Stimulated activated CD8-positive, alpha-beta memory T cell treated with anti-CD3 and anti-CD28 coated beads, Interleukin-15, amount 100 ng/mL, for 4 hours (primary cell): Measurements from ENCODE around the gene OSBPL7.

Experiments
- DNase-seq, 2 donors: peaks; one replicate each; pipeline ENCODE4 v3.0.0-alpha.2; 2020; ENCODE audit warnings: low read depth in 2 of 2

OSBPL7 gene, protein sequence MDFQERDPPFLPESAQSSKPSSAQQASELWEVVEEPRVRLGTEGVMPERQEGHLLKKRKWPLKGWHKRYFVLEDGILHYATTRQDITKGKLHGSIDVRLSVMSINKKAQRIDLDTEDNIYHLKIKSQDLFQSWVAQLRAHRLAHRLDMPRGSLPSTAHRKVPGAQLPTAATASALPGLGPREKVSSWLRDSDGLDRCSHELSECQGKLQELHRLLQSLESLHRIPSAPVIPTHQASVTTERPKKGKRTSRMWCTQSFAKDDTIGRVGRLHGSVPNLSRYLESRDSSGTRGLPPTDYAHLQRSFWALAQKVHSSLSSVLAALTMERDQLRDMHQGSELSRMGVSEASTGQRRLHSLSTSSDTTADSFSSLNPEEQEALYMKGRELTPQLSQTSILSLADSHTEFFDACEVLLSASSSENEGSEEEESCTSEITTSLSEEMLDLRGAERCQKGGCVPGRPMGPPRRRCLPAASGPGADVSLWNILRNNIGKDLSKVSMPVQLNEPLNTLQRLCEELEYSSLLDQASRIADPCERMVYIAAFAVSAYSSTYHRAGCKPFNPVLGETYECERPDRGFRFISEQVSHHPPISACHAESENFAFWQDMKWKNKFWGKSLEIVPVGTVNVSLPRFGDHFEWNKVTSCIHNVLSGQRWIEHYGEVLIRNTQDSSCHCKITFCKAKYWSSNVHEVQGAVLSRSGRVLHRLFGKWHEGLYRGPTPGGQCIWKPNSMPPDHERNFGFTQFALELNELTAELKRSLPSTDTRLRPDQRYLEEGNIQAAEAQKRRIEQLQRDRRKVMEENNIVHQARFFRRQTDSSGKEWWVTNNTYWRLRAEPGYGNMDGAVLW

GRCh38 chr17:47821424-47822391 is at the start of gene OSBPL7:
TSS of gene OSBPL7 (minus strand) at chr17:47821794. CDS start at chr17:47820278, 1,516 bp downstream.
- DNase-seq = peak; percentile 57 to 63

DNA sequence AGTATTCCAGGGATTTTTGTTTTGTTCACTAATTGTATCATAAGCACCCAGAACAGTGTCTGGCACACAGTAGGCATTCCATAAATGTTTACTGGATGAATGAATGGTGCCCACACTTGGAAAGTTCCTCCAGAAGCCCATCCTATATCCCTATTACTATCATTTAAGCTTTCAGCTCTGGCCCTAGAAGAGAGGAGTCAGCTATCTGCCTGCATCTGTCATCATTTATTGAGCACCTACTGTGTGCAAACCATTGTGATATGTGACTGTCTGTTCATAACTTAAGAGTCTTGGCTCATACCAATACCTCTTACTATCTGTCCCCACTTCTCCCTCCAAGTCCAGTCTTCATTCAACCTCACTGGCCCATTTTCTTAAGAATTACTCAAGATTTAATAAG is 49.5 kb upstream of the OSBPL7 start:
- DNase-seq = no peak

GRCh38 chr17:47870056-47870455 is 48.5 kb upstream of the OSBPL7 start:
- no peak for DNase-seq

DNA sequence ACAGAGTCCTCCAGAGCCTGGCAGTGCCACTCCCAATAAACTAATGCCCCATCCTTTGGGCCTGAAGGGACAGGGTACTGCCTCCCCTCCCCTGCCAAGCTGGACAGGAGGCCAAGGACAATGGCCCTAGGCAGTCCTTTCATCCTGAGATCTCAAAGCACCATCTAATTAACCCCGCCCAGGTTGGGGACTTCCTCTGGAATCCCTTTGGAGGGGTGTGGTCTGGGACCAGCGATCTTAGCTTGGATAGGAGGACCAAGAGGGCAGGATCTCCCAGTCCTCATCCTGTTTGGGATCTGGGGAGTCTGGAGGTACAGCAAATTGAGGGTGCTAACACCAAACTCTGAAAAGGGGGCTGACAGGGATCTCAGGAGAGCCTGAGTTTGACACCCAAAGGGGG is 47.5 kb upstream of the OSBPL7 start:
- DNase-seq = no peak

GRCh38 chr17:47867813-47868533 is 46.4 kb upstream of the OSBPL7 start:
- no peak for DNase-seq

- no peak for DNase-seq
Measured at GRCh38 chr17:47866941-47867340, 45.3 kb upstream of the OSBPL7 start.

DNA sequence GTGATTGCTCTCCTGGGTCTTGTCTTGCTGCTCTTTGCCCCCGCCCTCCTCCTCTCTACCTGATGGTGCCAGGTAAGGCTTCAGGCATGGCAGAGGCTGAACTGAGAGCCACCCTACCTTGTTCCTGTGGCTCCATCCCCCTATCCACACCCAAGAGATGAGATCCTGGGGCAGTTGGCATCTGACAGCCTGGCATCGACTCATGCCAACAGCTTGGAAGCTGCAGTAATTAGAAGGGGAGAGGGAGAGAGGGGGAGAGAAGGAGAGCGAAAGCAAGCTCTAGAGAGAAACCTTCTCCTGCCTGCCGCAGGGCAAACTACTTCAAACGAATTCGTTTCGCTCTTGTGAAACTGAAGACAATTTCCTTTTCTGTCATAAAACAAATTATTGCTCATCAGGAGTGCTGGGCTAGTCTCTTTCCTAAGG is 43.2 kb upstream of the OSBPL7 start:
- no peak for DNase-seq

- no peak for DNase-seq
Measured at GRCh38 chr17:47862621-47863440, 41.2 kb upstream of the OSBPL7 start.

DNA sequence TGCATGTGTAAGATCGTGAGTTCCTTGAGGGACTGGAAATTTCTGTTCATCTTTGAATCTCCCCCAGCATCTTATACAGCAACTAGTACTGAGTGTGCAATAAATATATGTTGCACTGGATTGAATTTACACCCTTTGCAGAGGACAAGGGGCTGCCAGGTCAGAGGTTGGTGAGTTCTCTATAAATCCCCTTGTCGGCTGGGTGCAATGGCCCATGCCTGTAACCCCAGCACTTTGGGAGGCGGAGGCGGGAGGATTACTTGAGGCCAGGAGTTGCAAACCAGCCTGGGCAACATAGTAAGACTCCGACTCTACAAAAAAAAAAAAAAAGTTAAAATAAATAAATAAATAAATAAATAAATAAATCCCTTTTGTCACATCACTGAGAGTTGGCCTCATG is 38.8 kb upstream of the OSBPL7 start:
- no peak for DNase-seq

DNA sequence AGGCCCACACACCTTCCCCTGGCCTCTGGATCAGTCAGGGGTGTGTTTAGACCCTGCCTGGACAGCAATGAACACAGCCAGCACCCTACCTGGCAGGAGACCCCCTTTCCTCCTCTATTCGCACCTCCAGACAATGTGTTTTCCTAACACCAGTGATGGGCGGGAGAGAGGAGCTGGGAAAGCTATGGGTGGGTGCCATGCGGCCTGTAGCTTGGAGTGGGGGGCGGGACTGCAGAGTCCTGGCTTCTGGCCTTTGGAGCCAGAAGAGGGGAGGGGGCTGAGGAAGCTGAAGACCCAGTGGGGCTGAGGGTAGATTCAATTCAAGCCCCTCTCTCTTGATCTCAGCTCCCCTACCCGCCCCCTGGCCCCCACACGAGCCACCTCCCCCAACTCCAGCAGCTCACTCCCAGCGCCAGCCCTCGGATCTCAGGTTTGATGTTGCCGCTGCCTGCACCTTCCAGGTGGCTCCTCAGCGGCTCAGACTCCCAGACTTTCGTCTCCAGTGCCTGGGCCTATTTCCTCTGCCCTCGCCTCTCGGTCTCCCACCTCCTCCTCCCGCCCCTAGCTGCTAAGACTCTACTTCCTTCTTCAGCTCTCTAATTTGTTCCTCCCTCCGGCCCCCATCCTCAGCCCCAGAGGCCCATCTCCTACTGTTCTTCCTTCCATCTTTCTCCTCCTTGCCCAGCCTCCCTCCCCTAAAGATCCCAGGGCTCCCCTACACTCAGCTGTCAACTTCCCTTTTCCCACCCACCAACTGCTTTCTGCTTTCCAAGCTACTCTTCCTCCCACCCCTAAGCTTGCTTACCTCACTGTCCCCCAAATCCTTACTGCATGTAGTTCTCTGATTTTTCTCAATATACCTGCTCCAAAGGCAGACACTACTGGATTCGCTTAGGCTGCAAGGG is 36.2 kb upstream of the OSBPL7 start:
- DNase-seq = no peak

DNA sequence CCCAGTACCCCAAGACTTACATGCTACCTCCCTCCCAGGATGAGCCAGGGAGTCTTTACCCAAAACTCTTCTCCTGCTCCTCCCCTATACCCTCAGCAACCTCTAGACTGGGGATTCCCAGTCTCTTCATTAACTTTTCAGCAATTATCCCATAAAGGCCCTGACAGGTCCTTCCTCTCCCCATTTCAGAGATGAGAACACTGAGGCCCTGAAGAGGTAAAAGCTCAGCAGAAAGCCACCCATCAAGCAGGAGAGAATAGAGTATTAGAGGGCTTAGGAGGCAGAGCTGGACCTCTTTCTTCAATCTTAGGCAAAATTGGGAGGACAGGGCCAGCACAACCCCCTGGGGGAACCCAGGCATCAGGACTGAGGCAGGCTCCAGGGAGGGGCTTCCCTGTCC is 35.2 kb upstream of the OSBPL7 start:
- no peak for DNase-seq

DNA sequence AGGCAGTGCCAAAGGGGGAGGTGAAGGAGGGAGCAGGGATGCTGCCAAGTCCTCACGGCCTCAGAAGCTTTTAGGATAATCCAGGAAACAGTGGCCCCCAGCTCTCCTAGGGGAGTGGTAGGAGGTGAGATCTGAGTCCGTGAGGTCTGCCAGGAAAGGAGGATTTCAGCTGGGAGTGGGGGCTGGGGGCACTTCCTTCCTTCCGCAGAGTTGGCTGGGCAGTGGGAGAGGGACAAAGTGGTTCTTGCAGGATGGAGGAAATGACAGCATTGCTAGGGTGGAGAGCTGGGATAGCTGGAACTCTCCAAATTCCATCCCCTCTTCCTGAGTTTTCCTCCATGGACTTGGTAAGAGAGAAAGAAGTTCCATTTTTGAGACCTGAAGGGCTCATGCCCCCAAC is 34.1 kb upstream of the OSBPL7 start:
- DNase-seq = no peak

DNA sequence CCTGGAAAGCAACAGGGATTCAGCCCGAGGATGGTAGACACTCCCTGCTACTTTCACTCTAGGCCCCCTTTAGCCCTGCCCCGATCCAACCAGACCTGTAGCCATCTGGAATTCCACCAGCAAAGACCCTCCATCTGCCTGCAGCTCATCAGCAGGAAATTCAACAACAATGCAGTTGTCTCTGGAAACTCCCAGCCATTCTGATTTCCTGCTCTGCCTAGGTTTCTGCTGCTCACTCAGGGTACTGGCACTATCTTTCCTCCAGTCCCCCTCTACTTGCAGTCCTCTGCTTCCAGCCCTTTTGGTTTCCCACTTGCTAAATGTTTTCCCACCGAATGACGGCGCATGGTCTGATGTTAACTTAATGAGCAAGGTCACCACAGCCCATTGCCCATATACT is 32.0 kb upstream of the OSBPL7 start:
- DNase-seq = no peak

GRCh38 chr17:47852113-47852949 is 30.7 kb upstream of the OSBPL7 start:
- DNase-seq = no peak

DNA sequence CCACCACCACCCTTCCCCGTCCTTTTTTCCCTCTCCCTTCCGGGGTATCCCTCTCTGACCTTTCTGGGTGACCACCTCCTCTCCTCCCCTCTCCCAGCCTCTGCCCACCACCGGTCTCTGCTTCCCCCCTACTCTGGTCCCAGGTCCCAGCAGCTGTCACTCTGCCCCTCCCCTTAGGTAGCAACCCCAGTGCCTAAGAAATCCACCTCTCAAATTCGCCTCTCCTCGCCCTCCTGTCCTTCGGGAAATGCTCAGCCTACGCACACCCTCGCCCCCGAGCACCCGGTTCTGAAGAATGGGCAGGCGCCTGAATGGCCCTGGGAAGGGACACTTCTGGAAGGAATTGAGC is 30.1 kb upstream of the OSBPL7 start:
- DNase-seq = no peak

DNA sequence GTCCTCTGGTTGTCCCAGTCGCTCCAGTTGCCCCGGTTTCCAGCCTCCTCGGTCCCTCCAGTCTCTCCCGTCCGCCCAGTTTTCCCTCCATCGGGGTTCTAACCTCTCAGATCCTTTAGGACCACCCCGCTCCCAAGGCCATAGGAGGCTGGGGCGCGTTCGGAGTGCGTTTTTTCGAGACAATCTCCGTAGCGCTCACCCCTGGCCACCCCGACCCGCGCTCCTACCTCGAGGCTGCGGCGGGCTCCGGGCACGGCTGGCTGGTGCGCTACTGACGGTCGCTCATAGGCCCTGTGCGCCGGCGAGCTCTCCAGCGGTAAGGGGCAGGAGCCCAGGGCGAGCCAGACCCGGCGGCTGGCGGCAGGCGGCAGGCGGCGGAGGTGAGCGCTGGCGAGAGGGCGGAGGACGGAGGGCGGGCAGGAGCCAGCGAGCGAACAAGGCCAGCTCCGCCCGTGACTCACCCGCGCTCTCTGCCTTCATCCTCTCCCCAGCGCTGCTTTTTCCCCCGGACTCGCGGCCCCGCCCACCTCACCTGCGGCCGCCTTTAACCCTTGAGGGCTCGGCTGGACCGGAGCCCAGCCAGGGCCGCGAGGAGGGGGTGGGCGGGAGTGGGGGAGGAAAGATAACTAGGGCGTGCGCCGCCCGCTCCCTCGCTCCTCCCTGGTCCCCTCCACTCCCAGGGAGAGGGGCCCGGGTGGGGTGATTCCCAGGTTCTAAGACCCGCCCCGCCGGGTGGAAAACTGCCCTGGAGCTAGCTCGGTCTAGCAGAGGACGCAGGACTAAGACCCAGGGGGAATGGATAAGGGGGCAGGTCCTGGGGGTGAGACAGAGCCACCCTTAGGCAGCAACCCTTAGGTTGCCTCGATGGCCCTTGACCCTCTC is 29.3 kb upstream of the OSBPL7 start, which contains the start of gene SP6:
Gene SP6, minus strand, starts transcription at position 472 of the 882 bp plus-strand sequence. CDS start 2,734 bp downstream, outside the sequence.
- peak; percentile 42 to 52 for DNase-seq

DNA sequence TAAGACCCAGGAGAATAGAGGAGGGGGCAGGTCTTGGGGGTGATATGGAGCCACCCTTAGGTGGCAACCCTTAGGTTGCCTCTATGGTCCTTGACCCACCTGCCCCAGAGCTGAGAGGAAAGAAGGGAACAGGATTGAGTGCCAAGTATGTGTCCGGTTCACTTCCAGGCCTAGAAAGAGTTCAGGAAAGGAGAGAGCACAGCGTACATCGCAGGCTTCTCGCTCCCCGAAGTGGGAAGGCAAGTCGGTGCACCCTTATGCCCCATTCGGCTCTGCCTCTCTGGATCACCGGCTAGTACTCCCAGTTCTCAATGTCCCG is 28.7 kb upstream of the OSBPL7 start:
- no peak for DNase-seq

GRCh38 chr17:47848198-47848513 is 26.6 kb upstream of the OSBPL7 start:
- no peak for DNase-seq
